GM12891 (cell line): Measurements from ENCODE around the gene RCE1.

Source experiments
- POLR2A ChIP-seq: IDR thresholded peaks from 2 replicates; pipeline ENCODE4 v1.6.1; 2011; ENCODE audit warnings: low read depth, low read length, control low read depth
- POLR2AphosphoS5 ChIP-seq: IDR thresholded peaks from 2 replicates; pipeline ENCODE4 v1.6.1; 2011; ENCODE audit warnings: low read depth, low read length, control low read depth
- TAF1 ChIP-seq: IDR thresholded peaks from 2 replicates; pipeline ENCODE4 v1.6.1; 2011; ENCODE audit warnings: low read depth, low read length, control low read depth

DNA sequence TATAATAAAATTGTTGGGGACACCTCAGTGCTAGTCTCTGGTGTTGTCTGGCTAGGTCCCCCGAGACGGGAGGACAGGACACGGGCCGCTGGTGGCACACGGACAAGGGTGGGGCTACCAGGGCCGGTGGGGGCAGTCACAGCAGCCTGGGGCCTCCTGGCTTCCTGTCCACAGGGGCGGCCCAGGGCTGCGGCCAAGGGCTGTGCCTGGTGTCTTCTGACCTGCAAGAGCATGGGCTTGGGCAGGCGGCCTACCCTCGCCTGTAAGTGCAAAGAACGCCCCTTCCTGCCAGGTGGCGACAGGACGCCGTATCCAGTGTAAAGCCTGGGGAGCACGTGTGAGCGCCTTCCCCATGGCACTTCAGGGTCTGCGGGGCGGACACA is 17.2 kb downstream of the RCE1 start:
- TF ChIP-seq POLR2AphosphoS5 (no peak), POLR2A (no peak), TAF1 (no peak)
